Breast epithelium (tissue), 3 donors: ENCODE data around the gene TMEM18.

Experiments used
- POLR2A ChIP-seq: fragments of 450-650 bp; IDR thresholded peaks from one replicate; pipeline ENCODE4 v1.6.1; 2016; ENCODE audit warnings: antibody characterized with exemption, mild to moderate bottlenecking, moderate library complexity
- POLR2AphosphoS5 ChIP-seq, 3 donors: sonication (generic); formaldehyde crosslinking; IDR thresholded peaks; one replicate each; pipeline ENCODE4 v1.6.1; 2017; ENCODE audit warnings: antibody characterized with exemption in 3 of 3
- TF ChIP-seq, protein P1 (sequence below), 3 donors: fragments of 450-650 bp; IDR thresholded peaks; one replicate each; pipeline ENCODE4 v1.5.1; 2016 to 2017; ENCODE audit warnings: antibody characterized with exemption in 3 of 3, mild to moderate bottlenecking in 3 of 3, moderate library complexity in 3 of 3

DNA sequence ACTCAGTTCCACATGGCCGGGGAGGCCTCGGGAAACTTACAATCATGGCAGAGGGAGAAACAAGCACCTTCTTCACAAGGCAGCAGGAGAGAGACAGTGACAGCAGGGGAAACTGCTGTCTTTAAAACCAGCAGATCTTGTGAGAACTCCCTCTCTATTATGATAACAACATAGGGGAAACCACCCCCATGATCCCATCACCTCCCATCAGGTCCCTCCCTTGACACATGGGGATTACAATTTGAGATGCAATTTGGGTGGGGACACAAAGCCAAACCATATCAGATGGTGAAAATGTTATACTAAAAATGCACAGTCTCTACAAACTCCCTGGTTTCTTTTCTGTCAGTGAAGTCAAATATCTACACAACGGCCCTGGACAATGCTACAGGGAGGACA, 9.2 kb downstream of the TMEM18 start:
- TF ChIP-seq POLR2AphosphoS5 (IDR thresholded peaks at IDR 0.05) (no peak), POLR2A (no peak)
- TF ChIP-seq, protein P1, sequence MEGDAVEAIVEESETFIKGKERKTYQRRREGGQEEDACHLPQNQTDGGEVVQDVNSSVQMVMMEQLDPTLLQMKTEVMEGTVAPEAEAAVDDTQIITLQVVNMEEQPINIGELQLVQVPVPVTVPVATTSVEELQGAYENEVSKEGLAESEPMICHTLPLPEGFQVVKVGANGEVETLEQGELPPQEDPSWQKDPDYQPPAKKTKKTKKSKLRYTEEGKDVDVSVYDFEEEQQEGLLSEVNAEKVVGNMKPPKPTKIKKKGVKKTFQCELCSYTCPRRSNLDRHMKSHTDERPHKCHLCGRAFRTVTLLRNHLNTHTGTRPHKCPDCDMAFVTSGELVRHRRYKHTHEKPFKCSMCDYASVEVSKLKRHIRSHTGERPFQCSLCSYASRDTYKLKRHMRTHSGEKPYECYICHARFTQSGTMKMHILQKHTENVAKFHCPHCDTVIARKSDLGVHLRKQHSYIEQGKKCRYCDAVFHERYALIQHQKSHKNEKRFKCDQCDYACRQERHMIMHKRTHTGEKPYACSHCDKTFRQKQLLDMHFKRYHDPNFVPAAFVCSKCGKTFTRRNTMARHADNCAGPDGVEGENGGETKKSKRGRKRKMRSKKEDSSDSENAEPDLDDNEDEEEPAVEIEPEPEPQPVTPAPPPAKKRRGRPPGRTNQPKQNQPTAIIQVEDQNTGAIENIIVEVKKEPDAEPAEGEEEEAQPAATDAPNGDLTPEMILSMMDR (IDR thresholded peaks at IDR 0.05) = no peak
